ENCODE measurements around the gene GPR12.

GPR12 gene

GRCh38 chr13:26722321-26722720 lies 38.3 kb downstream of the GPR12 start:
- Mint-ChIP-seq H3K9me3 (peaks cover 18% of the 10 kb centered on the region), H3K4me3 (no peak overlapping the region), H3K36me3 (ENCODE audit: low read depth) (no peaks in the 10 kb centered on the region), H3K27ac (no peak overlapping the region), H3K27me3 (ENCODE audit: low read depth, poor library complexity) (peaks cover 10% of the 10 kb centered on the region), H3K4me1 (no peaks in the 10 kb centered on the region)
- TF ChIP-seq, protein P1, sequence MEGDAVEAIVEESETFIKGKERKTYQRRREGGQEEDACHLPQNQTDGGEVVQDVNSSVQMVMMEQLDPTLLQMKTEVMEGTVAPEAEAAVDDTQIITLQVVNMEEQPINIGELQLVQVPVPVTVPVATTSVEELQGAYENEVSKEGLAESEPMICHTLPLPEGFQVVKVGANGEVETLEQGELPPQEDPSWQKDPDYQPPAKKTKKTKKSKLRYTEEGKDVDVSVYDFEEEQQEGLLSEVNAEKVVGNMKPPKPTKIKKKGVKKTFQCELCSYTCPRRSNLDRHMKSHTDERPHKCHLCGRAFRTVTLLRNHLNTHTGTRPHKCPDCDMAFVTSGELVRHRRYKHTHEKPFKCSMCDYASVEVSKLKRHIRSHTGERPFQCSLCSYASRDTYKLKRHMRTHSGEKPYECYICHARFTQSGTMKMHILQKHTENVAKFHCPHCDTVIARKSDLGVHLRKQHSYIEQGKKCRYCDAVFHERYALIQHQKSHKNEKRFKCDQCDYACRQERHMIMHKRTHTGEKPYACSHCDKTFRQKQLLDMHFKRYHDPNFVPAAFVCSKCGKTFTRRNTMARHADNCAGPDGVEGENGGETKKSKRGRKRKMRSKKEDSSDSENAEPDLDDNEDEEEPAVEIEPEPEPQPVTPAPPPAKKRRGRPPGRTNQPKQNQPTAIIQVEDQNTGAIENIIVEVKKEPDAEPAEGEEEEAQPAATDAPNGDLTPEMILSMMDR (IDR thresholded peaks at IDR 0.05), result no peak
- DNase-seq, result no peak

GRCh38 chr13:26721251-26722121 lies 39.1 kb downstream of the GPR12 start:
- DNase-seq, result no peak
- peak overlapping the region; percentile 27 for H3K27ac Mint-ChIP-seq
- no peak overlapping the region for H3K4me3 Mint-ChIP-seq
- H3K4me1 Mint-ChIP-seq, result no peaks in the 10 kb centered on the region
- no peaks in the 10 kb centered on the region for H3K36me3 Mint-ChIP-seq (ENCODE audit: low read depth)
- TF ChIP-seq, protein P1 (IDR thresholded peaks at IDR 0.05), result no peak
- peaks cover 12% of the 10 kb centered on the region for H3K27me3 Mint-ChIP-seq (ENCODE audit: low read depth, poor library complexity)
- peaks cover 18% of the 10 kb centered on the region for H3K9me3 Mint-ChIP-seq

DNA sequence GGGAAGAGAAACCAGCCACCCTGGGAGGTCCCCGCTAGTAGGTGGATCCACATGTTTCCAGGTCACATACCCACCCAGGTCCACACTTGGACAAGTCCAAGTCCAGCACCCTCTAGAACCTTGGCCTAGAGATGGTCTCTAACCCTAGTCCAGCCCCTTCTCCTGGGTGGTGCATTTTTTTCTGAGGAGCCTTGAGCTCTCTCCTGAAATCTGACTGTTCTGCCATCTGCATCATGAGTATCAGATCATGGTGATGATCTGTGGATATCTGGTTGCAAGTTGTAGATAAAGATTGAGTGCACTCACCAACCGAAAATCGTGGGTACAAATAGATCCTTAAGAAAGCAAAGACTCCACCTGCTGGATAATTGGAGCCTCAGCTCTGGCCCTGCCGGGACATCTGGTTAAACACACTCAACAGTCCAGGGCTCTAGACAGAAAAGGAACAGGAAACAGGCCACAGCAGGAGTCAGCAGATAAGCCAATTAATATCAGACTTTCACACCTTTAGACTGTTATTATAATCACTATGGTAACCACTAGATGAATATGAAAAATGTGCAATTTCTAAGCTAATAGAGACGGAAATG lies 41.1 kb downstream of the GPR12 start:
- DNase-seq, result no peak
- Mint-ChIP-seq H3K27me3 (ENCODE audit: low read depth, poor library complexity) (peaks cover 12% of the 10 kb centered on the region), H3K4me3 (no peak overlapping the region), H3K9me3 (peaks cover 14% of the 10 kb centered on the region), H3K4me1 (no peaks in the 10 kb centered on the region), H3K36me3 (ENCODE audit: low read depth) (no peaks in the 10 kb centered on the region), H3K27ac (no peak overlapping the region)
- TF ChIP-seq, protein P1 (IDR thresholded peaks at IDR 0.05), result no peak

GRCh38 chr13:26718872-26719271 lies 41.7 kb downstream of the GPR12 start:
- Mint-ChIP-seq H3K4me1 (no peaks in the 10 kb centered on the region), H3K4me3 (no peak overlapping the region), H3K9me3 (peaks cover 16% of the 10 kb centered on the region), H3K27ac (no peak overlapping the region), H3K36me3 (ENCODE audit: low read depth) (no peaks in the 10 kb centered on the region), H3K27me3 (ENCODE audit: low read depth, poor library complexity) (peaks cover 12% of the 10 kb centered on the region)
- no peak for DNase-seq
- TF ChIP-seq, protein P1 (IDR thresholded peaks at IDR 0.05), result no peak

DNA sequence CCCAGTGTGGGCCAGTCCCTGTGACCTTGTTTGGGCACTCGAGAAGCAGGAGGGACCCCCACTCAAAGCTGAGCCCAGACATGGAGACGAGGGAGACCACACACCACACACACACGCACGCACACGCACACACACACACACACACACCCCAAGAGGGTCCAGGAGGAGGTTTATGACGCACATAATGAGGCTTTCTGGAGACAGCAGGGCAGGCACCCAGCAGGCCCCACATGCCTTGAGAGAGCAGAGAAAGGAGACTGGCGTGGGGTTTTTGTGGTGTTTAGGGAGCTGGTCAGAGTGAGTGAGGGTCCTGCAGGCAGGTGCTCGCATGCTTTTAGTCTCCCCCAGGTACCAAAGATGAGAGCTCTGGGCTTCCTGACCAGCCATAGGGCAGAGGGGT lies 42.4 kb downstream of the GPR12 start:
- no peak for DNase-seq
- H3K27me3 Mint-ChIP-seq (ENCODE audit: low read depth, poor library complexity), result peaks cover 12% of the 10 kb centered on the region
- H3K9me3 Mint-ChIP-seq, result peaks cover 21% of the 10 kb centered on the region
- no peak overlapping the region for H3K27ac Mint-ChIP-seq
- H3K4me1 Mint-ChIP-seq, result no peaks in the 10 kb centered on the region
- no peaks in the 10 kb centered on the region for H3K36me3 Mint-ChIP-seq (ENCODE audit: low read depth)
- TF ChIP-seq, protein P1 (IDR thresholded peaks at IDR 0.05), result no peak
- H3K4me3 Mint-ChIP-seq, result no peak overlapping the region

Data from nephron progenitor cell (in vitro differentiated cells).